ENCODE data around the gene DDX46. TPM values are rescaled to one million over a fixed set of nuclear protein-coding genes. Genes with fewer than 3 reads are reported as not detected.
A peak's percentile ranks its signal among the peaks of the same experiment; 100 is the strongest.

Gene DDX46
- total and polyA plus RNA-seq, 2 of the 8 experiments (the other 6 are each of a cell fraction or from before 2014, with no cell fraction given): 22.6 to 110 TPM

GRCh38 chr5:134792286-134792685, 33.7 kb downstream of the DDX46 start:
- Histone ChIP-seq H3K9me3 (ENCODE audit: insufficient read depth in 2 of 2, low read depth in 1 of 2, low read length in 1 of 2) (no peaks in the 10 kb centered on the region), H3K23me2 (ENCODE audit: low read depth, low read length) (no peaks in the 10 kb centered on the region), H3K56ac (replicated peaks; ENCODE audit: insufficient read length, low read depth, low read length) (no peak overlapping the region), H4K8ac (ENCODE audit: extremely low read depth, insufficient read depth, low read length) (no peak overlapping the region), H4K5ac (ENCODE audit: insufficient read length, low read depth, low read length) (no peak overlapping the region), H2BK15ac (ENCODE audit: low read length) (no peak overlapping the region), H2BK20ac (ENCODE audit: low read length) (no peak overlapping the region), H3K27me3 (replicated peaks in 1 of 4; ENCODE audit: control insufficient read depth in 3 of 4, extremely low read depth in 1 of 4, insufficient read depth in 3 of 4, low read length in 3 of 4) (no peaks in the 10 kb centered on the region), H3K23ac (ENCODE audit: insufficient read length) (no peak overlapping the region), H3K79me2 (ENCODE audit: control insufficient read depth in 1 of 2, insufficient read depth in 2 of 2, low read length in 2 of 2) (no peaks in the 10 kb centered on the region), H2BK120ac (replicated peaks; ENCODE audit: low read depth, low read length) (no peak overlapping the region), H3K4ac (replicated peaks; ENCODE audit: insufficient read length, low read depth, low read length) (no peak overlapping the region), H4K91ac (replicated peaks; ENCODE audit: insufficient read length, low read length) (no peak overlapping the region), H2AK5ac (ENCODE audit: low read depth, low read length) (no peak overlapping the region), H3K4me2 (ENCODE audit: insufficient read depth in 1 of 2, low read depth in 2 of 2, low read length in 2 of 2) (no peak overlapping the region), H3K36me3 (ENCODE audit: control insufficient read depth in 2 of 4, insufficient read depth in 4 of 4, low read length in 3 of 4) (peaks cover 18 to 81% (median 70%) of the 10 kb centered on the region in 4 experiments), H3K4me3 (ENCODE audit: extremely low read depth in 1 of 4, insufficient read depth in 2 of 4, low read depth in 3 of 4, low read length in 4 of 4) (no peak overlapping the region), H2BK5ac (ENCODE audit: low read depth, low read length) (no peak overlapping the region), H3K9ac (replicated peaks in 1 of 4; ENCODE audit: extremely low read depth in 1 of 4, low read depth in 3 of 4, low read length in 3 of 4) (no peak overlapping the region), H4K20me1 (replicated peaks in 1 of 2; ENCODE audit: control insufficient read depth in 1 of 2, insufficient read depth in 2 of 2, low read length in 2 of 2) (peaks cover 0 to 5% of the 10 kb centered on the region in 2 experiments), H3K14ac (ENCODE audit: insufficient read length) (no peak overlapping the region), H2AFZ (ENCODE audit: low read length) (no peak overlapping the region), H3K18ac (ENCODE audit: extremely low read depth, low read length) (no peak overlapping the region), H2BK12ac (ENCODE audit: low read depth, low read length) (no peak overlapping the region), H3K27ac (ENCODE audit: low read depth, low read length) (no peak overlapping the region), H3K79me1 (ENCODE audit: low read depth, low read length) (no peaks in the 10 kb centered on the region; the same call in 1 of the 2 replicates), H3K4me1 (replicated peaks in 1 of 4; ENCODE audit: control insufficient read depth in 3 of 4, insufficient read depth in 4 of 4, low read length in 3 of 4) (no peaks in the 10 kb centered on the region)
- POLR2A ChIA-PET (ENCODE audit: partially characterized antibody): no interaction called here
- CTCF ChIA-PET (ENCODE audit: partially characterized antibody): no interaction called here
- 96% methylated on average over 3 of the region's 3 CpGs; no CpG with 5 or more reads in 1 of the 2 experiments for WGBS, 2 experiments (ENCODE audit: extremely low coverage in 1 of 2, insufficient coverage in 1 of 2, insufficient read length in 1 of 2, insufficient replicate concordance in 2 of 2, low coverage in 1 of 2, low lambda C conversion rate in 2 of 2, missing lambda C conversion rate in 1 of 2)
- DNase-seq (ENCODE audit: low read depth in 1 of 2, low spot score in 2 of 2) (peak in 1 of 2 experiments; percentile 7), FAIRE-seq (no peak)
- no peak for TF ChIP-seq E2F6 (IDR thresholded peaks at IDR 0.05)
- no peak for TF ChIP-seq EGR1 (IDR thresholded peaks at IDR 0.05; ENCODE audit: borderline replicate concordance, low read depth, low read length)
- TF ChIP-seq GTF2F1 (IDR thresholded peaks at IDR 0.05; ENCODE audit: borderline replicate concordance, low read depth, low read length): no peak
- TF ChIP-seq KDM1A (IDR thresholded peaks at IDR 0.05; ENCODE audit: borderline replicate concordance, low read length): no peak
- TF ChIP-seq SRF (IDR thresholded peaks at IDR 0.05; ENCODE audit: low read depth, low read length): no peak
- TF ChIP-seq NRF1 (IDR thresholded peaks at IDR 0.05; ENCODE audit: low read depth, low read length): no peak
- TF ChIP-seq MAX (IDR thresholded peaks at IDR 0.05): no peak
- TF ChIP-seq SAP30 (IDR thresholded peaks at IDR 0.05; ENCODE audit: insufficient read depth, insufficient replicate concordance, low read length): no peak
- TF ChIP-seq SUZ12 (IDR thresholded peaks at IDR 0.05; ENCODE audit: low read length): no peak
- no peak for TF ChIP-seq ZNF274 (IDR thresholded peaks at IDR 0.05; ENCODE audit: borderline replicate concordance, extremely low read depth, low read length)
- TF ChIP-seq SP2 (IDR thresholded peaks at IDR 0.05; ENCODE audit: low read length): no peak
- TF ChIP-seq CBX5 (IDR thresholded peaks at IDR 0.05; ENCODE audit: low read depth, low read length): no peak
